IMR-90 (cell line): Measurements from ENCODE around the gene DNAJC3. TPM values are rescaled to one million over a fixed set of nuclear protein-coding genes. Genes with fewer than 3 reads are reported as not detected.
"Not testable (repeated sequence)": the region's sequence is repeated elsewhere in the genome, so short reads cannot be mapped to it uniquely, and the experiment has no call there.

ENCODE experiments used
- ATAC-seq: fragments of 200-7000 bp; cut with Tn5 transposase; 2 replicates; pipeline ENCODE4 v1.9.1; 2020; ENCODE audit warnings: low read depth, mild to moderate bottlenecking, moderate library complexity
- BruUV-seq: library from RNA; stranded (reverse); fragments of 400-500 nt; replicated peaks from 2 replicates; lab custom pipeline; 2021; lab: Mats Ljungman, UMichigan
- CTCF ChIA-PET: fragments of 300-600 bp; formaldehyde crosslinking; extraction: SDS; loops from one replicate; lab custom pipeline; 2021; ENCODE audit warnings: antibody characterized with exemption; lab: Yijun Ruan, JAX
- POLR2A ChIA-PET: fragments of 300-600 bp; sonication (Branson Sonifier 250); formaldehyde crosslinking; loops from one replicate; lab custom pipeline; 2022; ENCODE audit warnings: antibody characterized with exemption; ENCODE audit not compliant: unreplicated experiment; lab: Charles Lee
- DNase-seq: peaks from one replicate; pipeline ENCODE4 v3.0.0; 2013
- H2AFZ ChIP-seq: replicated peaks from 2 replicates; pipeline ENCODE3; 2013; ENCODE audit warnings: low read length, mild to moderate bottlenecking; ENCODE audit not compliant: poor library complexity
- H2AK5ac ChIP-seq: 2 replicates; pipeline ENCODE4 v1.6.1; 2013; ENCODE audit warnings: low read depth, low read length, inconsistent platforms
- H2AK9ac ChIP-seq: replicated peaks from 2 replicates; pipeline ENCODE3; 2013; ENCODE audit warnings: mild to moderate bottlenecking, low read depth, low read length, moderate library complexity; ENCODE audit not compliant: poor library complexity
- H2BK120ac ChIP-seq: 2 replicates; pipeline ENCODE4 v1.6.1; 2013; ENCODE audit warnings: low read depth, low read length, inconsistent platforms
- H2BK15ac ChIP-seq: 3 replicates; pipeline ENCODE4 v1.6.1; 2013; ENCODE audit warnings: low read depth, low read length, inconsistent platforms
- H2BK20ac ChIP-seq: 2 replicates; pipeline ENCODE4 v1.6.1; 2013; ENCODE audit warnings: low read depth, mild to moderate bottlenecking, inconsistent platforms, low read length, moderate library complexity
- H2BK5ac ChIP-seq: 2 replicates; pipeline ENCODE4 v1.6.1; 2013; ENCODE audit warnings: mild to moderate bottlenecking, low read depth, low read length, inconsistent platforms; ENCODE audit not compliant: poor library complexity, severe bottlenecking
- H3K14ac ChIP-seq: replicated peaks from 2 replicates; pipeline ENCODE4 v1.6.1; 2013; ENCODE audit warnings: low read depth, low read length, inconsistent platforms
- H3K18ac ChIP-seq: 2 replicates; pipeline ENCODE4 v1.6.1; 2013; ENCODE audit warnings: low read depth, low read length, control low read depth
- H3K23ac ChIP-seq: 2 replicates; pipeline ENCODE4 v1.6.1; 2013; ENCODE audit warnings: low read depth, low read length, inconsistent platforms
- H3K27ac ChIP-seq: 2 replicates; pipeline ENCODE4 v1.5.1; 2013; ENCODE audit warnings: mild to moderate bottlenecking, control low read depth, low read length; ENCODE audit not compliant: insufficient read depth
- H3K27me3 ChIP-seq: 2 replicates; pipeline ENCODE4 v1.6.1; 2013; ENCODE audit warnings: low read length; ENCODE audit not compliant: control insufficient read depth, insufficient read depth
- H3K36me3 ChIP-seq: 2 replicates; pipeline ENCODE4 v1.6.1; 2013; ENCODE audit warnings: low read length, mixed read lengths; ENCODE audit not compliant: control insufficient read depth, insufficient read depth
- H3K4ac ChIP-seq: 2 replicates; pipeline ENCODE4 v1.6.1; 2013; ENCODE audit warnings: low read depth, low read length, inconsistent platforms
- H3K4me1 ChIP-seq: 2 replicates; pipeline ENCODE4 v1.6.1; 2013; ENCODE audit warnings: low read length, mixed read lengths; ENCODE audit not compliant: control insufficient read depth, insufficient read depth
- H3K4me2 ChIP-seq: 2 replicates; pipeline ENCODE4 v1.6.1; 2013; ENCODE audit warnings: low read depth, mild to moderate bottlenecking, control low read depth, low read length, moderate library complexity
- H3K4me3 ChIP-seq: 2 replicates; pipeline ENCODE4 v1.5.1; 2013; ENCODE audit warnings: low read depth, mild to moderate bottlenecking, control low read depth, low read length, moderate library complexity; ENCODE audit not compliant: insufficient read depth
- H3K56ac ChIP-seq: 2 replicates; pipeline ENCODE4 v1.6.1; 2013; ENCODE audit warnings: low read length, inconsistent platforms; ENCODE audit not compliant: insufficient read depth; ENCODE audit errors: extremely low read depth
- H3K79me1 ChIP-seq, 2 experiments: 2 replicates each; pipeline ENCODE4 v1.6.1; 2013; ENCODE audit warnings: low read length in 2 of 2, inconsistent platforms in 1 of 2, low read depth in 1 of 2
- H3K9ac ChIP-seq: 2 replicates; pipeline ENCODE4 v1.6.1; 2013; ENCODE audit warnings: low read depth, low read length, control low read depth
- H3K9me1 ChIP-seq: 2 replicates; pipeline ENCODE4 v1.6.1; 2013; ENCODE audit warnings: low read length, inconsistent platforms; ENCODE audit not compliant: insufficient read depth
- H3K9me3 ChIP-seq: 2 replicates; pipeline ENCODE4 v1.6.1; 2013; ENCODE audit warnings: low read length; ENCODE audit not compliant: control insufficient read depth, insufficient read depth
- H4K20me1 ChIP-seq: 2 replicates; pipeline ENCODE4 v1.6.1; 2013; ENCODE audit warnings: low read length, inconsistent platforms; ENCODE audit not compliant: insufficient read depth
- H4K5ac ChIP-seq: 2 replicates; pipeline ENCODE4 v1.6.1; 2013; ENCODE audit warnings: mild to moderate bottlenecking, low read depth, low read length, control low read depth
- H4K8ac ChIP-seq, 2 experiments: 2 replicates each; pipeline ENCODE4 v1.6.1; 2013; ENCODE audit warnings: low read depth in 2 of 2, low read length in 2 of 2, control low read depth in 1 of 2, inconsistent platforms in 1 of 2
- H4K91ac ChIP-seq: 2 replicates; pipeline ENCODE4 v1.6.1; 2013; ENCODE audit warnings: low read depth, low read length, inconsistent platforms; ENCODE audit not compliant: insufficient read depth
- CEBPB ChIP-seq: IDR thresholded peaks from 2 replicates; pipeline ENCODE4 v1.6.1; 2012; ENCODE audit warnings: low read depth, low read length, improper control_type of control experiment
- CHD1 ChIP-seq: IDR thresholded peaks from 2 replicates; pipeline ENCODE4 v1.6.1; 2012; ENCODE audit warnings: low read depth, low read length, improper control_type of control experiment
- MAZ ChIP-seq: IDR thresholded peaks from 2 replicates; pipeline ENCODE4 v1.6.1; 2012; ENCODE audit warnings: low read depth, mild to moderate bottlenecking, low read length, improper control_type of control experiment, moderate library complexity, borderline replicate concordance
- WGBS, 2 experiments: methylation state at CpG; one replicate each; pipeline versions ENCODE4 v1.1.5 to v1.1.7; 2013; ENCODE audit warnings: missing lambda C conversion rate in 2 of 2; ENCODE audit not compliant: insufficient read length in 1 of 2; ENCODE audit errors: extremely low coverage in 2 of 2; 5-methylcytosine and 5-hydroxymethylcytosine counted together
- dilution Hi-C: fragments of 300-500 bp; cut with HindIII; formaldehyde crosslinking; loops from one replicate; pipeline ENCODE4 v1.14.3; 2018; ENCODE audit warnings: low sequenced_read_pairs; ENCODE audit not compliant: unreplicated experiment
- in situ Hi-C: fragments of 300-500 bp; cut with MboI; formaldehyde crosslinking; loops from 3 replicates; pipeline ENCODE4 v1.14.3; 2019; ENCODE audit warnings: low sequenced_read_pairs, inconsistent platforms, mixed read lengths
- intact Hi-C: fragments of 100-400 bp; cut with micrococcal nuclease; formaldehyde crosslinking; loops from 2 replicates; pipeline ENCODE4 v1.10.0; 2022
- polyA plus RNA-seq, 3 experiments: library from polyadenylated mRNA; depleted of rRNA; stranded (reverse); fragments of >200 nt; gene quantifications; 2 replicates each; pipeline ENCODE4 v1.2.3, GENCODE V29; 2012; ENCODE audit warnings: low replicate concordance in 1 of 3
- total RNA-seq: library from RNA; depleted of rRNA; stranded (reverse); fragments of >200 nt; gene quantifications from 2 replicates; pipeline ENCODE4 v1.2.3, GENCODE V29; 2012

The DNAJC3 gene
- total and polyA plus RNA-seq, 2 of the 4 experiments (the other 2 are of a cell fraction) = 10.7 to 28.5 TPM

DNA sequence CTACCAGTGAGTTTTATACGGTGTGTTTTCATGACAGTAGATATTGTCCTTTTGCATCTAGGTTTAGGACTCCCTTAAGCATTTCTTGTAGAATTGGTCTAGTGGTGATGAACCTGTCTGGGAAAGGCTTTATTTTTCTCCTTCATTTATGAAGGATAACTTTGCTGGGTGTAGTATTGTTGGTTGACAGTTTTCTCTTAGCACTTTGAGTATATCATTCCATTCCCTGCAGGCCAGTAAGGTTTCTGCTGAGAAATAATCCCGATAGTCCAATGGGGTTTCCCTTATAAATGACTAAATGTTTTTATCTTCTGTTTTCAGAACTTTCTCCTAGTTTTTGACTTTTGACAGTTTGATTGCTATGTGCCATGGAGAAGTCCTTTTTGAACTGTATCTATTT, 57.2 kb downstream of the DNAJC3 start:
- H3K14ac ChIP-seq = no peak overlapping the region
- dilution Hi-C loops = no loop called here
- H3K27ac ChIP-seq = no peak overlapping the region
- no CpG with 5 or more reads among the region's 2 CpGs for WGBS, 2 experiments
- H3K4me1 ChIP-seq = no peaks in the 10 kb centered on the region
- H4K20me1 ChIP-seq = no peaks in the 10 kb centered on the region; the same call in 1 of the 2 replicates
- ATAC-seq (no peak), DNase-seq (no peak)
- no peak overlapping the region for H2BK15ac ChIP-seq
- no peak overlapping the region for H2BK20ac ChIP-seq
- CTCF ChIA-PET = no interaction called here
- no peaks in the 10 kb centered on the region for H3K27me3 ChIP-seq
- H4K8ac ChIP-seq = no peak overlapping the region
- H2AK5ac ChIP-seq = no peak overlapping the region
- H3K9me1 ChIP-seq = no peaks in the 10 kb centered on the region
- POLR2A ChIA-PET = no interaction called here
- H3K23ac ChIP-seq = no peak overlapping the region
- no peak overlapping the region for H2AFZ ChIP-seq
- peaks cover 6 to 7% of the 10 kb centered on the region in 2 experiments; a peak in 2 of 4 replicates for H3K79me1 ChIP-seq
- BruUV-seq = no TSS peak
- intact Hi-C loops = no loop called here
- no peak overlapping the region for H3K18ac ChIP-seq
- no peak overlapping the region for H2BK120ac ChIP-seq
- no peak overlapping the region for H2BK5ac ChIP-seq
- no peak overlapping the region for H4K91ac ChIP-seq
- TF ChIP-seq MAZ (no peak), CHD1 (no peak), CEBPB (no peak)
- in situ Hi-C loops = no loop called here
- H3K4me2 ChIP-seq = no peak overlapping the region
- H2AK9ac ChIP-seq = no peak overlapping the region
- H3K56ac ChIP-seq = no peak overlapping the region
- H3K4me3 ChIP-seq = no peak overlapping the region
- no peak overlapping the region for H3K9ac ChIP-seq
- H3K9me3 ChIP-seq = peaks cover 5% of the 10 kb centered on the region
- H4K5ac ChIP-seq = no peak overlapping the region
- no peak overlapping the region for H3K4ac ChIP-seq
- no peaks in the 10 kb centered on the region for H3K36me3 ChIP-seq

DNA sequence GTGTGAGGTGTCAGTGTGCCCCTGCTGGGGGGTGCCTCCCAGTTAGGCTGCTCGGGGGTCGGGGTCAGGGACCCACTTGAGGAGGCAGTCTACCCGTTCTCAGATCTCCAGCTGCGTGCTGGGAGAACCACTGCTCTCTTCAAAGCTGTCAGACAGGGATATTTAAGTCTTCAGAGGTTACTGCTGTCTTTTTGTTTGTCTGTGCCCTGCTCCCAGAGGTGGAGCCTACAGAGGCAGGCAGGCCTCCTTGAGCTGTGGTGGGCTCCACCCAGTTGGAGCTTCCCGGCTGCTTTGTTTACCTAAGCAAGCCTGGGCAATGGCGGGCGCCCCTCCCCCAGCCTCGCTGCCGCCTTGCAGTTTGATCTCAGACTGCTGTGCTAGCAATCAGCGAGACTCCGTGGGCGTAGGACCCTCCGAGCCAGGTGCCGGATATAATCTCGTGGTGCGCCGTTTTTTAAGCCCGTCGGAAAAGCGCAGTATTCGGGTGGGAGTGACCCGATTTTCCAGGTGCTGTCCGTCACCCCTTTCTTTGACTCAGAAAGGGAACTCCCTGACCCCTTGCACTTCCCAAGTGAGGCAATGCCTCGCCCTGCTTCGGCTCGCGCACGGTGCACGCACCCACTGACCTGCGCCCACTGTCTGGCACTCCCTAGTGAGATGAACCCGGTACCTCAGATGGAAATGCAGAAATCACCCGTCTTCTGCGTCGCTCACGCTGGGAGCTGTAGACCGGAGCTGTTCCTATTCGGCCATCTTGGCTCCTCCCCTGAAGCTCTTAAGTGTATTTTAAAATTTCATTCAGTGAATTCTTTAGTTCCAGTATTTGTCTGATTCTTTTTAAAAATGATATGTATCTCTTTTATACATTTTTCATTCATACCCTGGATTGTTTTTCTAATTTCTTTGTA, 63.4 kb downstream of the DNAJC3 start:
- CTCF ChIA-PET, H4K8ac ChIP-seq, dilution Hi-C loops, H3K9me3 ChIP-seq, H2BK5ac ChIP-seq, H2AK5ac ChIP-seq, H3K4me1 ChIP-seq, H3K23ac ChIP-seq, H2AK9ac ChIP-seq, H2AFZ ChIP-seq, H3K14ac ChIP-seq, H2BK20ac ChIP-seq, H3K27me3 ChIP-seq, H2BK15ac ChIP-seq, H3K4me2 ChIP-seq, H3K4ac ChIP-seq, ATAC-seq, intact Hi-C loops, H4K91ac ChIP-seq, POLR2A ChIA-PET, DNase-seq, H3K9ac ChIP-seq, H3K27ac ChIP-seq, H3K18ac ChIP-seq, H4K5ac ChIP-seq, BruUV-seq, in situ Hi-C loops, H3K4me3 ChIP-seq, H2BK120ac ChIP-seq, H3K36me3 ChIP-seq, H3K56ac ChIP-seq: not testable (repeated sequence)
- no CpG with 5 or more reads among the region's 37 CpGs for WGBS, 2 experiments
- H4K20me1 ChIP-seq = peaks cover 22% of the 10 kb centered on the region
- peaks cover 11% of the 10 kb centered on the region; the same call in 1 of the 2 replicates for H3K9me1 ChIP-seq
- H3K79me1 ChIP-seq = peaks cover 16 to 26% of the 10 kb centered on the region in 2 experiments
